Mucosa of gallbladder (tissue), 1 donor: Measurements from ENCODE around the gene NEU1. TPM values are rescaled to one million over a fixed set of nuclear protein-coding genes. Genes with fewer than 3 reads are reported as not detected.
"Not testable (repeated sequence)": the region's sequence is repeated elsewhere in the genome, so short reads cannot be mapped to it uniquely, and the experiment has no call there.

Source experiments
- DNase-seq: peaks from one replicate; pipeline ENCODE4 v3.0.0-alpha.2; 2020; ENCODE audit warnings: low spot score
- total RNA-seq: library from RNA; stranded (reverse); gene quantifications from one replicate; pipeline ENCODE4 v1.2.1, GENCODE V29; 2021
- donor health status: DM: no; HTN: no; CAD: no.

The NEU1 gene
- total RNA-seq, 1 donor from 2014 or later, result 91.2 TPM

- DNase-seq, result no peak
These were observed 11.6 kb upstream of the NEU1 start for GRCh38 chr6:31874084-31874670.

GRCh38 chr6:31871046-31871659 lies 8.5 kb upstream of the NEU1 start:
- no peak for DNase-seq

GRCh38 chr6:31870385-31870921 lies 7.8 kb upstream of the NEU1 start:
- no peak for DNase-seq

GRCh38 chr6:31869343-31869742 lies 6.7 kb upstream of the NEU1 start:
- no peak for DNase-seq

- DNase-seq, result not testable (repeated sequence)
These were observed 6.0 kb upstream of the NEU1 start for GRCh38 chr6:31868658-31868971.

DNA sequence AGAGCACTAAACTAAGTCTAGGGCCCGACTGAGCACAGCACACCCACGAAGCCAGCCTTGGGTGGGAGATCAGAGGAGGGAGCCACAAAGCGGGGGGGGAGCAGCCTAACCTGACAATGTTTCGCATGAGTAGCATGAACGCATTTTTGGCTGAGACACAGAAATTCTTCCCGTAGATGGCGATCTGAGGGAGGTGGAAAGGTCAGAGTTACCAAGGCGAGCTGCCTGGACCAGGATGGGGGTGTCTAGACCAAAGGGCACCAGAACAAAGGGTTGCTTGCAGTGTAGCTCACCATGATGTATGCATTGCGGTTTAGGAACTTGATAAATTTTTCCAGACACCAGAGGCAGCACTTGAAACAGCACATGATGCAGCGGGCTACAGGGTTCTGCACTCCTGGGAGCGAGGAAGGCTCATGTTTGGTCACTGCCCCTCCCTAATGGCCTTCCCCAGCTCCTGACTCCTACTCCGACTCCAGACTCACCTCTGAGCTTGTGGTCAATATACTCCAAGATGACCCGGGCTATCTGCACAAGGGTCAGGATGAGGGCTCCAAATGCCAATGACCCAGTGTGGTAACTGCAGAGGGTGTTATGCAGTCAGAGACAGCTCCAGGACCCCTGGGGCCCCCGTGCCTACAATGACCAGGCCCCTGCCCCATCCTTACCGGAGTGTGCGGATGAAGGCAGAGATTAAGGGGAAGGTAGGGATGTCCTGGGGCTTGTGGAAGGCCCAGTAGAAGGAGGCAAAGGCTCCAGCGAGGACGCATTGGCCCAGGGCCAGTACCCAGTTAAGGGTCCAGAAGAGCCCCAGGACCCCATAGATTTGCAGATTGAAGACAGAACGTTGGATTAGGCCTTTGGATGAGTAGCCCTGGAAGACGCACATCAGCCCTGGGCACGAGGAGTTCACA lies 2.8 kb upstream of the NEU1 start:
- no peak for DNase-seq

DNA sequence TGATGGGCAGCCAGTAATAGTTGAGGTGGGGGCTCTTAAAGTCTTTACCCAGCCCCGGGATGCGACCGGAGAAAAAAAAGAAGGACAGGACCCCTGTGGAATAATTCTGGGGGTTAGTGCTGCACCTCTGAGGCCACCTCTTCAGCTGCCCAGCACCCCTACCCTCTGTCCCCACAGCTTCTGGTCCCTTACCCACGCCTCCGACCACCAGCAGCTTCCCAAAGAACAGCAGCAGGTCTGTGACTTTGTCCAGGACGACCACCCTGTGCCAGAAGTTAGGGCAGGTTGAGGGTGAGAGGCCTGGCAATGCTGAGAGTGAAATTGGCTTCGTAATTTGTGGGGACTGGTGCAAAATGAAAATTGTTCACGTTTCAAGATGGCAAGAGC lies 2.2 kb upstream of the NEU1 start:
- DNase-seq, result no peak

- not testable (repeated sequence) for DNase-seq
These were observed 1.5 kb upstream of the NEU1 start for GRCh38 chr6:31864123-31864562.

GRCh38 chr6:31861919-31862343 lies 690 bp downstream of the NEU1 start:
- no peak for DNase-seq

GRCh38 chr6:31861150-31861549 lies 1.5 kb downstream of the NEU1 start:
- no peak for DNase-seq

DNA sequence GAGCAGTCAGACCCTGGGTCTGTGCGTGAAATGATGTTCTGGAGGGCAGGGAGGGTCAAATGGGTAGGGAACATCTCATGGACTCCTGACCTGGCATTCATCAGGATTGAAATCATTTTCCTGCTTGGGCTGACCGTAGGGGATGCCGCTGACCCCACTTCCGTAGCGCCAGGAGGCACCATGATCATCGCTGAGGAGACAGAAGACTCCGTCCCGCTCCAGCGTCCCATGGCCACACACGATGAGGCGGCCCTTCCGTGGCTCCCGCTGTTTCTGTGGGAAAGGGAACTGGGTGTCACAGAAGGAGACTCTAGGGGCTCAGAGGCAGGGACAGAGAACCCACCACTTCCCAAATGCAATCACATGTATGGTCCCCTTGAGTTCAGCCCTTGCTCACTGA lies 2.3 kb downstream of the NEU1 start:
- no peak for DNase-seq

GRCh38 chr6:31859923-31860322 lies 2.7 kb downstream of the NEU1 start:
- no peak for DNase-seq

DNA sequence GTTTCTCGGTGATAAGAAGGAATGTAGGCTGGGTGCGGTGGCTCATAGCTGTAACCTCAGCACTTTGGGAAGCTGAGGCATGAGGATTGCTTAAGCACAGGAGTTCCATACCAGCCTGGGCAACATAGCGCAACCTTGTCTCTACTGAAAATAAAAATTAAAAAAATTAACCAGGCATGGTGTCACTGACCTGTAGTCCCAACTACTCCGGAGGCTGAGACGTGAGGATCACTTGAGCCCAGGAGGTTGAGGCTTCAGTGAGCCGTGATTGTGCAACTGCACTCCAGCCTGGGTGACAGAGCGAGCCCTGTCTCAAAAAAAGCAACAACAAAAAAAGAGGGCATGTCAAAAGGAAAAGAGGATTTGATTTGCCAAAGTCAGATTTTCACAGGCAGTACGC lies 3.9 kb downstream of the NEU1 start:
- DNase-seq, result no peak

- not testable (repeated sequence) for DNase-seq
These were observed 4.8 kb downstream of the NEU1 start for GRCh38 chr6:31857774-31858173.

DNA sequence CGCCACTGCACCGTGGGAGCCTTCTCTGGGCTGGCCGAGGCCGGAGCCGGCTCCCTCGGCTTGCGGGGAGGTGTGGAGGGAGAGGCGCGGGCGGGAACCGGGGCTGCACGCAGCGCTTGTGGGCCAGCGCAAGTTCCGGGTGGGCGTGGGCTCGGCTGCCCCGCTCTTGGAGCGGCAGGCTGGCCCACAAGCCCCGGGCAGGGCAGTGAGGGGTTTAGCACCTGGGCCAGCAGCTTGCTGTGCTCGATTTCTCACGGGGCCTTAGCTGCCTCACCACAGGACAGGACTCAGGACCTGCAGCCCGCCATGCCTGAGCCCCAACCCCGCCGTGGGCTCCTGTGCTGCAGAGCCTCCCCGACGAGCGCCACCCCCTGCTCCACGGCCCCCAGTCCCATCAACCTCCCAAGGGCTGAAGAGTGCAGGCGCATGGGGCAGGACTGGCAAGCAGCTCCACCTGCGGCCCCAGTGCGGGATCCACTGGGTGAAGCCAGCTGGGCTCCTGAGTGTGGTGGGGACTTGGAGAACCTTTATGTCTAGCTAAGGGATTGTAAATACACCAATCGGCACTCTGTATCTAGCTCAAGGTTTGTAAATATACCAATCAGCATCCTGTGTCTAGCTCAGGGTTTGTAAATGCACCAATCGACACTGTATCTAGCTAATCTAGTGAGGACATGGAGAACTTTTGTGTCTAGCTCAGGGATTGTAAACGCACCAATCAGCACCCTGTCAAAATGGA lies 10.5 kb downstream of the NEU1 start:
- DNase-seq, result not testable (repeated sequence)

GRCh38 chr6:31851485-31851832 lies 11.2 kb downstream of the NEU1 start:
- no peak for DNase-seq

DNA sequence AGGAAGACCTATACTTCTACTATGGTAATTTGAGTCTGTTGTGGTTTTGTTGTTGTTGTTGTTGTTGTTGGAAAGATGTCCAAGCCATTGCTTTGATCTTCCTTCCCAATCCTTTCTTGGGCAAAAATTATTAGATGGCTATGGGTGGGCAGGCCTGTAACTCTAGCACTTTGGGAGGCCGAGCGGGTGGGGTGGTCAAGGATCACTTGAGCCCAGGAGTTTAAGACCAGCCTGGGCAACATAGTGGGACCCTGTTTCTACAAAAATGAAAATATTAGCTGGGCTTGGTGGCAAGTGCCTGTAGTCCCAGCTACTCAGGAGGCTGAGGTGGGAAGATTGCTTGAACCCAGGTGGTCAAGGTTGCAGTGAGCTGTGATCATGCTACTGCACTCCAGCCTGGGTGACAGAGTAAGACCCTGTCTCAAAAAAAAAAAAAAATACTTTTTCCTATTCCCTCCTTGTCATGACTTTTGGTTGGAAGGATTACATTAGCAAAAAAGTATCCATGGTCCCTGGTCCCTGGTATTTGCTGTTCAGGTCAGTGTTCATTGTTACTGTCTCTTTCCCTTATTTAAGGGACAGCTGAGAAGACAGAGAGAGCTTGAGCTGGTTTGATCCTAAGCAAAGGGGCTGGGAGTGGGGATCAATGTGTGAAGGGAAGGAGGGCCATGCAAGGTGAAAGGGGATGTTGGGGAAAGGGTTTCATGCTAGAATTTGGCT lies 11.7 kb downstream of the NEU1 start:
- DNase-seq, result no peak

DNA sequence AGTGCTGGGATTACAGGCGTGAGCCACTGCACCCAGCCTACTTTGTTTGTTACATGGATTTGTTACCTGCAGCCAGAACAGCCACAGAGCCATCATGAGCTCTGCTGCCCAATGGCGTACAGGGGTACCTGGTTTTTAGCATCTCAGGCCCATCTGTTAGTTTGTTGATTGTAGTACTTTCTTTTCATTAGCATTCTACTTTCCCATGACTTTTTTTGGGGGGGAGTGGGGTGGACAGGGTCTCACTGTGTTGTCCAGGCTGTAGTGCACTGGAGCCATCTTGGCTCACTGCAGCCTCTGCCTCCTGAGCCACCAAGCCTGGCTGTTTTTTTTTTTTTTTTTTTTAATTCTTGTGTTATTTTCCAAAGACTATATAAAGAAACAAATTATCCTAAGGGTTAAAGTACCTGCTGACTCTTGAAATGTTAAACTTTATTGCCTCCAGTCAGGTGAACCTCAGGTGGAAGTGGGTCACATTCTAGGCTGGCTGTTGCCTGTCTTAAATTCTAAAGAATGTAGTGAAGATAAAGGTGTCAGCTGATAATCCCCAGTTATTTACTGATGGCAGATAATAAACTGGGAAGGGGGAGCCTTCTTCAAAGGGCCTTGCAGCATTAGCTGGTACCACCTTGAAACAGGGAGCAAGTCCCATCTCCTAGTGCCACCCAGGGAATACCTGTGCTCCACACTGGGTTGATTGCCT lies 15.2 kb downstream of the NEU1 start:
- no peak for DNase-seq

DNA sequence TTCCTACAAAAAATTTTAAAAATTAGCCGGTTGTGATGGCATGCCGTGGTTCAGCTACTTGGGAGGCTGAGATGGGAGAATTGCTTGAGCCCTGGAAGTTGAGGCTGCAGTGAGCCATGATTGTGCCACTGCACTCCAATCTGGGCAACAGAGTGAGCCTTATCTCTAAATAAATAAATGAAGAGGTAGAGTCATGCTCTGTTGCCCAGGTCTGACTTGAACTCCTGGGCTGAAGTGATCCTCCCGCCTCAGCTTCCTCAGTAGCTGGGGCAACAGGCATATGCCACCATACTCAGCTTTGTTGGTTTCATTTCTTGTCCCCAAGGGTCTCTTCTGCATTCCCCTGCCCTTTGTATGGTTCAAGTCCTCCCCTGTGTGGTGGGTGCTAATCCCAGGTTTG lies 18.1 kb downstream of the NEU1 start:
- DNase-seq, result no peak

- no peak for DNase-seq
These were observed 20.6 kb downstream of the NEU1 start for GRCh38 chr6:31842053-31842452.

DNA sequence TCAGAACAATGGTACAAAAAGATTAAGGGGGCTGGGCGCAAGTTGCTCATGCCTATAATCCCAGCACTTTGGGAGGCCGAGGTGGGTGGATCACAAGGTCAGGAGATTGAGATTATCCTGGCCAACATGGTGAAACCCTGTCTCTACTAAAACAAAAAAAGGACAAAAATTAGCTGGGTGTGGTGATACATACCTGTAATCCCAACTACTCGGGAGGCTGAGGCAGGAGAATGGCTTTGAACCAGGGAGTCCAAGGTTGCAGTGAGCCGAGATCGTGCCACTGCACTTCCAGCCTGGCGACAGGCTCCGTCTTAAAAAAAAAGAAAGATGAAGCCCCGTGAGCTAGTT lies 22.9 kb downstream of the NEU1 start:
- not testable (repeated sequence) for DNase-seq
